ENCODE measurements around the gene EPHB1.

DNA sequence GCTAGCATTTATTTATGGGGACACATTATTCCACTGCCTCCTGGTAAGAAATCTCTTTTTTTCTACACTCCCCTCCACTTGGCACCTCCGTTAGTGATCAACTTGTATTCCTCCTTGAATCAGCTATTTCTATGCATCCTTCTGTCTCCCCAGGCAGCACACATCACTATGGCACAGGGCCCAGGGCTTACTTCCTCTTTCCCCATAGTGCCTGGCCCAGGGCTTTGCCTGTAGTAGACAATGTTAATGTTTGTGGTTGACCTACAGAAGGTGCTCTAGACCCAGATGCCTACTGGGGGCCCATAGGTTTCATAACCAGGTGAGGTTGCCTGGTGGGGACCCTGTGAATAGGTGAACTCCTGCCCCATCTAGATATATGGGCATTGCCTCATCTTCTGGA, 44.9 kb downstream of the EPHB1 start:
- TF ChIP-seq EZH2 (IDR thresholded peaks at IDR 0.05; ENCODE audit: borderline replicate concordance, insufficient read depth, low read length, poor library complexity, severe bottlenecking) (no peak), CTCF (IDR thresholded peaks at IDR 0.05; ENCODE audit: poor library complexity, severe bottlenecking) (no peak), POLR2AphosphoS5 (IDR thresholded peaks at IDR 0.05) (no peak), EP300 (conservative IDR thresholded peaks at IDR 0.05; ENCODE audit: poor library complexity, severe bottlenecking) (no peak)
